LNCaP clone FGC (cell line): ENCODE measurements around the gene SMG7.

Experiments
- DNase-seq: peaks from one replicate; pipeline ENCODE4 v3.0.0-alpha.2; 2011; ENCODE audit warnings: low read depth
- H3K4me3 ChIP-seq: 2 replicates; pipeline ENCODE4 v1.5.1; 2011; ENCODE audit warnings: mild to moderate bottlenecking, low read depth, low read length, control low read depth
- CTCF ChIP-seq: IDR thresholded peaks from 2 replicates; pipeline ENCODE4 v1.5.1; 2012; ENCODE audit warnings: mild to moderate bottlenecking; ENCODE audit not compliant: control insufficient read depth, insufficient read depth; ENCODE audit errors: extremely low read depth

Gene SMG7

GRCh38 chr1:183476081-183476480 lies 3.8 kb downstream of the SMG7 start:
- no peak for DNase-seq

GRCh38 chr1:183477986-183478781 lies 5.9 kb downstream of the SMG7 start:
- H3K4me3 ChIP-seq = no peak overlapping the region
- no peak for DNase-seq
- TF ChIP-seq CTCF = no peak

More at GRCh38 chr1:183476081-183476480, 3.8 kb downstream of the SMG7 start:
- H3K4me3 ChIP-seq = no peak overlapping the region
- TF ChIP-seq CTCF = no peak

- no peak for TF ChIP-seq CTCF
- DNase-seq = no peak
- H3K4me3 ChIP-seq = no peak overlapping the region
Measured at GRCh38 chr1:183480971-183481441, 8.7 kb downstream of the SMG7 start.

- H3K4me3 ChIP-seq = no peak overlapping the region
- no peak for DNase-seq
- TF ChIP-seq CTCF = no peak
Measured at GRCh38 chr1:183483224-183483623, 10.9 kb downstream of the SMG7 start.

GRCh38 chr1:183484254-183484653 lies 12.0 kb downstream of the SMG7 start:
- no peak overlapping the region for H3K4me3 ChIP-seq
- no peak for DNase-seq
- TF ChIP-seq CTCF = no peak

GRCh38 chr1:183484851-183485250 lies 12.6 kb downstream of the SMG7 start:
- no peak for TF ChIP-seq CTCF
- no peak overlapping the region for H3K4me3 ChIP-seq
- no peak for DNase-seq
